SH-SY5Y (cell line): ENCODE results near the gene SAP25.

ENCODE experiments used
- GATA2 ChIP-seq: IDR thresholded peaks from 2 replicates; pipeline ENCODE4 v1.6.1; 2011; ENCODE audit warnings: mild to moderate bottlenecking, low read depth, low read length
- GATA3 ChIP-seq: IDR thresholded peaks from 2 replicates; pipeline ENCODE4 v1.6.1; 2011; ENCODE audit warnings: low read depth, mild to moderate bottlenecking, low read length, moderate library complexity

DNA sequence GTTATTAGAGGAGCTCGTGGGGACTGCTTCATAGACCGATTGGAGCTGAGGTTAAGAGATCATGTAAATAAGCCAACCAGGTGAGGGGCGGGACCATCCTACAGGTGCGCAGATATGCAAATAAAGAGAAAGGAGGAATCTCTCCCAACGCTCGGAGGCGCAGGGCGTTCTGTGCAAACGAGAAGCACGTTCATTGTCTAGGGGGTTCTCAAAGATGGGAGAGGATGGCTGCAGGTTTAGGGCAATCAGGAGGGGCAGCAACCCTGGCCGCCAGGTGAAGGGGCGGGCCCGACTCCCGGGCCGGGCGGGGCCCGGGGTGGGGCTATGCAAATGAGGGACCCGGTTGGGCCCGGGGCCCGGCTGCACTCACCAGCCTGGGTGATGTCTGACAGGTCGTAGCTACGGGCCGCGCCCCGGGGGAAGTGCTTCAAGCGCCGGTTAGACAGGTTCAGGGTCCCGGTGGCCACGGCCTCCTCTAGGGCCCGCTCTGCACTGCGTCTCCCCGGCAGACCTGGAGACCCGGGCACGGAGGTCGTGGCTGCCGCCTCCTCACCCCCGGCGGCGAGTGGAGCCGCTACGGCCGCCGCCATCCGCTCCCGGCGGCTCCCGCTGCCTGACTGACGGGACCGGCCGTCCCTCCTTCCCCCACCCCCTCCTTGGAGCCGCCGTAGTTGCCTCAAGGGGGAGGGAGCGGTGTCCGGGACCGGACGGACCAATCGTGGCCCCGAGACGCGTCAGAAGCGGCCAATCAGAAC is 12.0 kb upstream of the SAP25 start, which contains the start of gene LRCH4:
- TF ChIP-seq GATA3 (no peak), GATA2 (no peak)
